ENCODE results near the gene LIPN. TPM values are rescaled to one million over a fixed set of nuclear protein-coding genes. Genes with fewer than 3 reads are reported as not detected.
A peak's percentile ranks its signal among the peaks of the same experiment; 100 is the strongest.

The LIPN gene
- total RNA-seq, 1 donor from 2014 or later, result not detected

- H3K4me1 ChIP-seq, result peaks cover 18% of the 10 kb centered on the region
- H3K27me3 ChIP-seq, result no peaks in the 10 kb centered on the region
- no peak for TF ChIP-seq POLR2AphosphoS5 (IDR thresholded peaks at IDR 0.05; ENCODE audit: insufficient read depth in 1 of 2, low read depth in 1 of 2)
- no peak for TF ChIP-seq POLR2A (IDR thresholded peaks at IDR 0.05)
- TF ChIP-seq, protein P1, sequence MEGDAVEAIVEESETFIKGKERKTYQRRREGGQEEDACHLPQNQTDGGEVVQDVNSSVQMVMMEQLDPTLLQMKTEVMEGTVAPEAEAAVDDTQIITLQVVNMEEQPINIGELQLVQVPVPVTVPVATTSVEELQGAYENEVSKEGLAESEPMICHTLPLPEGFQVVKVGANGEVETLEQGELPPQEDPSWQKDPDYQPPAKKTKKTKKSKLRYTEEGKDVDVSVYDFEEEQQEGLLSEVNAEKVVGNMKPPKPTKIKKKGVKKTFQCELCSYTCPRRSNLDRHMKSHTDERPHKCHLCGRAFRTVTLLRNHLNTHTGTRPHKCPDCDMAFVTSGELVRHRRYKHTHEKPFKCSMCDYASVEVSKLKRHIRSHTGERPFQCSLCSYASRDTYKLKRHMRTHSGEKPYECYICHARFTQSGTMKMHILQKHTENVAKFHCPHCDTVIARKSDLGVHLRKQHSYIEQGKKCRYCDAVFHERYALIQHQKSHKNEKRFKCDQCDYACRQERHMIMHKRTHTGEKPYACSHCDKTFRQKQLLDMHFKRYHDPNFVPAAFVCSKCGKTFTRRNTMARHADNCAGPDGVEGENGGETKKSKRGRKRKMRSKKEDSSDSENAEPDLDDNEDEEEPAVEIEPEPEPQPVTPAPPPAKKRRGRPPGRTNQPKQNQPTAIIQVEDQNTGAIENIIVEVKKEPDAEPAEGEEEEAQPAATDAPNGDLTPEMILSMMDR (IDR thresholded peaks at IDR 0.05), result no peak
- H3K4me3 ChIP-seq, result no peak overlapping the region
- no peak overlapping the region for H3K27ac ChIP-seq
- no peaks in the 10 kb centered on the region for H3K36me3 ChIP-seq
- H3K9me3 ChIP-seq, result no peaks in the 10 kb centered on the region
- no peak for DNase-seq (ENCODE audit: extremely low spot score in 2 of 2)
- intact Hi-C loops (cut with DNase I), result no loop called here
Measured at GRCh38 chr10:88819290-88819689, 59.5 kb downstream of the LIPN start.

DNA sequence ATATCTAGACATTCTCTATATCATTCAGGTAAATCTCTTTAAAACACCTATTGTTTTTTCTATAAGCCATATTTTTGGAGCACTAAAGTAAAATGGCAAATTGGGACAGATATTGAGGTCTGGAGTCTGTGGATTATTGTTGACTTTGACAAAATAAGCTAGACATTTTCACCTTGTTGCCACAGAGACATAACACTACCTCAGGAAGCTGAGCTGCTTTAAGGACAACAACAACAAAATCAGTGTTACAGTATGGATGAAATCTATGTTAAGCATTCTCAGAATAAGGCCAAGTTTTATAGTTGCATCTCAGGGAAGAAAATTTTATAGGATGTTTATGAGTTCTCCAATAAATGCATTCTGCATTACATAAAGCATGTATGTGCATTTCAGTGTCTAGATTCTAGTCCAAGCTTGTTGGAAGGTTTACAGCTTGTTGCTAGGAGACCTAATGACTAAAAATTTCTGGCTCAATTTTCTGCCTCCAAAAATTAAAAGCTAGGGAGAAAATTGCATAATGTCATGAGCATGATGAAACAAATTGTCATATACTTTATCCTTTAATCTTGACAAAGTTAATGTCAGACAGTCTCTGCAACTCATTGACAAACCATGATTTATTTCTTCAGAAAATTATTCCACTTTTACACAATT lies 61.1 kb downstream of the LIPN start:
- Histone ChIP-seq H3K4me1 (peaks cover 18% of the 10 kb centered on the region), H3K27me3 (no peaks in the 10 kb centered on the region), H3K27ac (no peak overlapping the region), H3K4me3 (no peak overlapping the region), H3K9me3 (no peaks in the 10 kb centered on the region), H3K36me3 (no peaks in the 10 kb centered on the region)
- no peak for DNase-seq (ENCODE audit: extremely low spot score in 2 of 2)
- TF ChIP-seq, protein P1 (IDR thresholded peaks at IDR 0.05), result no peak
- no peak for TF ChIP-seq POLR2A (IDR thresholded peaks at IDR 0.05)
- peak in 1 of 2 donors; percentile 80 for TF ChIP-seq POLR2AphosphoS5 (IDR thresholded peaks at IDR 0.05; ENCODE audit: insufficient read depth in 1 of 2, low read depth in 1 of 2)
- intact Hi-C loops (cut with DNase I), result no loop called here

GRCh38 chr10:88826388-88826787 lies 66.6 kb downstream of the LIPN start:
- H3K36me3 ChIP-seq, result no peaks in the 10 kb centered on the region
- no peak overlapping the region for H3K4me3 ChIP-seq
- H3K9me3 ChIP-seq, result no peaks in the 10 kb centered on the region
- intact Hi-C loops (cut with DNase I), result no loop called here
- H3K4me1 ChIP-seq, result peaks cover 3% of the 10 kb centered on the region
- H3K27ac ChIP-seq, result no peak overlapping the region
- no peaks in the 10 kb centered on the region for H3K27me3 ChIP-seq
- DNase-seq (ENCODE audit: extremely low spot score in 2 of 2), result no peak
- TF ChIP-seq POLR2AphosphoS5 (IDR thresholded peaks at IDR 0.05; ENCODE audit: insufficient read depth in 1 of 2, low read depth in 1 of 2), result no peak

DNA sequence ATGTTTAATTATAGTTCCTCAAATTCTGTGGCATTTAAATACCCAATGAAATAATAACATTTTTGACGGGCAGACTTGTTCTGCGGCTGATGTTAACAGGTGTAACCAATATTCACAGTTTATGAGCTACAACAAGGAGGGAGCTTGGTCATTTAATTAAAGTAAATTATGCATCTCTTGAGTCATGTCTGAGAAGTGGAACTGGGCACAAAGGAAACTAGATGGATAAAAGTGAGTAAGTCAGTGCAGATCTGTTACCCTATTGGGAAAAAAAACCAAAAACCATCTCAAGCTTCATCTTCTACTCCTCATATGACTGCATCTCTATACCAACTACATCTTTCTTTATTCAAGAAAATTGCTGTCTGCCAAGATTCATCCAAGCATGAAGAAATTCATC lies 67.9 kb downstream of the LIPN start:
- Histone ChIP-seq H3K27ac (no peak overlapping the region), H3K36me3 (no peaks in the 10 kb centered on the region), H3K4me3 (no peak overlapping the region), H3K9me3 (no peaks in the 10 kb centered on the region), H3K4me1 (no peaks in the 10 kb centered on the region), H3K27me3 (no peaks in the 10 kb centered on the region)
- TF ChIP-seq POLR2A (IDR thresholded peaks at IDR 0.05), result no peak
- intact Hi-C loops (cut with DNase I), result no loop called here
- no peak for DNase-seq (ENCODE audit: extremely low spot score in 2 of 2)

DNA sequence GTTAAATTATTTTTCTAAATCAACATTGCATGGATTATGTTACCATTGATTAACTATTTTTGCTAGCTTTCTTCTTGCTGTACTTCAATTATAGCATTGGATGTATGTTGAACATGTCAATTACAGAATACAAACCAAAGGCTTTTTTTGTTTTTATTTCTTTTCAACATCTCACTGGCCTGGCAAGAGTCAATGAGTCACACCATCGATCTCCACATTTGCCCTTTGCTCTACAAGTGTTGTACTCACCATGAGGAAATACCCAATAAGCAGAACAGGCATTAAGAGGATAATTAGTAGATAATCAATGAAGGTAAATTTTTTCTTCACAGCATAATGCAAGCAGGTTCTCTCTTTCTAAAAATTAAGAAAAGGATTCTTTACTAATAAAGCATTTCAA lies 68.5 kb downstream of the LIPN start:
- intact Hi-C loops (cut with DNase I), result no loop called here
- no peak for DNase-seq (ENCODE audit: extremely low spot score in 2 of 2)
- Histone ChIP-seq H3K27me3 (no peaks in the 10 kb centered on the region), H3K4me1 (no peaks in the 10 kb centered on the region), H3K27ac (no peak overlapping the region), H3K9me3 (no peaks in the 10 kb centered on the region), H3K4me3 (no peak overlapping the region), H3K36me3 (no peaks in the 10 kb centered on the region)
- no peak for TF ChIP-seq POLR2AphosphoS5 (IDR thresholded peaks at IDR 0.05; ENCODE audit: insufficient read depth in 1 of 2, low read depth in 1 of 2)
- TF ChIP-seq POLR2A (IDR thresholded peaks at IDR 0.05), result no peak
- TF ChIP-seq, protein P1 (IDR thresholded peaks at IDR 0.05), result no peak

Other genes starting within 250 kb of the LIPN start
- gene RNLS, start 176.7 kb upstream of the LIPN start, total RNA-seq, result 13.3 TPM
- gene LIPJ, start 173.3 kb upstream of the LIPN start, total RNA-seq, result not detected
- not detected for gene LIPF, start 95.6 kb upstream of the LIPN start, total RNA-seq
- gene LIPK, start 53.8 kb upstream of the LIPN start, total RNA-seq, result not detected
- gene LIPM, start 42.7 kb downstream of the LIPN start, total RNA-seq, result not detected
- gene ANKRD22, start 91.8 kb downstream of the LIPN start, total RNA-seq, result 4.4 TPM
- gene STAMBPL1, start 120.2 kb downstream of the LIPN start, total RNA-seq, result 15.7 TPM
- gene ACTA2, start 192.8 kb downstream of the LIPN start, total RNA-seq, result 1,162 TPM
- gene FAS, start 230.8 kb downstream of the LIPN start, total RNA-seq, result 41.0 TPM

All from vagina (tissue), 2 donors.